ENCODE measurements around the gene ACKR4. TPM values are rescaled to one million over a fixed set of nuclear protein-coding genes. Genes with fewer than 3 reads are reported as not detected.
A peak's percentile ranks its signal among the peaks of the same experiment; 100 is the strongest.
"Not testable (repeated sequence)": the region's sequence is repeated elsewhere in the genome, so short reads cannot be mapped to it uniquely, and the experiment has no call there.

Gene ACKR4
- total and polyA plus RNA-seq, 7 experiments from 2014 or later, result 0.16 to 0.51 (median 0.19) TPM; not detected in 4

DNA sequence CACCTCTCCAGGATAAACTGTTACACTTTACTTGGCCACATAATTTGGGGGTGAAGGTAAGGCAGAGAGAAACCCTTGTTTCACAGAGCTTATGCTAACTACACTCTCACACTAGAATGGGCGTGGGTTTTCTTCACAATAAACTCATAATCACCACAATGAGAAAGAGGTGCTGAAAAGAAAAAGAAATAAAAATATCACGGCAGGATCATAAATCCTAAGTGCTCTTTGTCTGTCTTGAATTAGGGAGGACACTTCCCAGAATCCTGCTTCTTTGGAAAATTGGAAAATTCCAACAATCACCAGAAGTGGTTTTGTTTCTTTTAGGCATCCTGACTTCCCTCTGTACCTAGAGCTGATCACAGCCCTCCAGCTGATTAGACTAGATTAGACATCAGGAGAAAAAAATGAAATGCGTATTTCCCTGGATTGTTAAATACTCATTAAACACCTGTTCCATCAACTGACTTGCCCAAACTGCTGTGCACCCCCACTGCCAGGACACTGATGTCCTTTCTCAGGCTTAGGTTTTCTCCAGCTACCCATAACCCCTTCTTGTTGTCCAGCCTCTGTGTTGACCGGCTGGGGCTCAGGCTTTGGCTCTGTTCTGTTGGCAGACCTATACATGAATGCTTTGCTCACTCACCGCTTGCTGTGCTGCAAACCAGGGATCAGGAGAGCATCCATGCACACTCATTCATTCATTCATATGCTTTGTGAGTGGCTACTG is 41.6 kb upstream of the ACKR4 start:
- CTCF ChIA-PET, result no interaction called here
- H3K9me3 Mint-ChIP-seq, result no peaks in the 10 kb centered on the region
- H3K27me3 Mint-ChIP-seq, result no peaks in the 10 kb centered on the region
- H3K4me3 Mint-ChIP-seq, result no peak overlapping the region
- ATAC-seq (no peak), DNase-seq (no peak)
- peaks cover under 1 to 6% (median 6%) of the 10 kb centered on the region in 7 donors for H3K4me1 Mint-ChIP-seq
- Histone ChIP-seq H3K27me3 (ENCODE audit: control insufficient read depth in 2 of 2, insufficient read depth in 2 of 2, low read length in 2 of 2) (no peaks in the 10 kb centered on the region), H3K9me3 (ENCODE audit: control insufficient read depth in 2 of 3, low read length in 3 of 3) (no peaks in the 10 kb centered on the region), H3K4me3 (ENCODE audit: low read length) (no peak overlapping the region), H3K36me3 (ENCODE audit: control insufficient read depth in 2 of 3, insufficient read depth in 3 of 3, low read length in 3 of 3) (peaks cover 0 to 3% (median 0%) of the 10 kb centered on the region in 3 experiments), H3K27ac (ENCODE audit: low read depth, low read length) (no peak overlapping the region), H3K4me1 (ENCODE audit: control insufficient read depth in 2 of 2, insufficient read depth in 2 of 2, low read length in 2 of 2) (no peaks in the 10 kb centered on the region)
- intact Hi-C loops (cut with micrococcal nuclease), result no loop called here
- peak overlapping the region in 2 of 9 donors; percentile 5 to 68 for H3K27ac Mint-ChIP-seq
- H3K36me3 Mint-ChIP-seq, result peaks cover 0 to 37% (median 3%) of the 10 kb centered on the region in 5 donors
- POLR2A ChIA-PET, result no interaction called here

DNA sequence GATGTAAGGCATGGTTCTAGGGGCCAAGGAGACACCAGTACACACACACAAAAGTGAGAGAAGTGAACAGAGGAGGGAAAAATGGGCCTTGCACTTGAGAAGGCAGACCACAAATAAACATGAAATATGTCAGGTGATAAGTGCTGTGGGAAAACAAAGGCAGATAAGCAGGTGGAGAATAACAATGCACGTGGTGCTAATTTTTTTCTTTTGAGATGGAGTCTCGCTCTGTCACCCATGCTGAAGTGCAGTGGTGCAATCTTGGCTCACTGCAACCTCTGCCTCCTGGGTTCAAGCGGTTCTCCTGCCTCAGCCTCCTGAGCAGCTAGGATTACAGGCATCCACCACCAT is 41.1 kb upstream of the ACKR4 start:
- H3K36me3 ChIP-seq (ENCODE audit: control insufficient read depth in 2 of 3, insufficient read depth in 3 of 3, low read length in 3 of 3); CTCF ChIA-PET; H3K4me3 Mint-ChIP-seq: not testable (repeated sequence)

GRCh38 chr3:132556508-132557159 is 40.4 kb upstream of the ACKR4 start:
- CTCF ChIA-PET, result no interaction called here
- POLR2A ChIA-PET, result no interaction called here
- Histone ChIP-seq H3K27me3 (ENCODE audit: control insufficient read depth in 2 of 2, insufficient read depth in 2 of 2, low read length in 2 of 2) (no peaks in the 10 kb centered on the region), H3K9me3 (ENCODE audit: control insufficient read depth in 2 of 3, low read length in 3 of 3) (no peaks in the 10 kb centered on the region), H3K36me3 (ENCODE audit: control insufficient read depth in 2 of 3, insufficient read depth in 3 of 3, low read length in 3 of 3) (peaks cover 0 to 9% (median 0%) of the 10 kb centered on the region in 3 experiments), H3K27ac (ENCODE audit: low read depth, low read length) (no peak overlapping the region), H3K4me1 (ENCODE audit: control insufficient read depth in 2 of 2, insufficient read depth in 2 of 2, low read length in 2 of 2) (no peaks in the 10 kb centered on the region), H3K4me3 (ENCODE audit: low read length) (no peak overlapping the region)
- ATAC-seq (no peak), DNase-seq (no peak)
- Mint-ChIP-seq H3K4me3 (no peak overlapping the region), H3K36me3 (peaks cover 0 to 44% (median 7%) of the 10 kb centered on the region in 5 donors), H3K9me3 (no peaks in the 10 kb centered on the region), H3K27me3 (no peaks in the 10 kb centered on the region), H3K4me1 (no peaks in the 10 kb centered on the region), H3K27ac (peak overlapping the region in 1 of 9 donors; percentile 28)
- intact Hi-C loops (cut with micrococcal nuclease), result no loop called here

More for the DNA sequence above, 41.1 kb upstream of the ACKR4 start:
- H3K27ac ChIP-seq (ENCODE audit: low read depth, low read length); H3K9me3 ChIP-seq (ENCODE audit: control insufficient read depth in 2 of 3, low read length in 3 of 3); H3K4me1 Mint-ChIP-seq; H3K9me3 Mint-ChIP-seq; H3K4me1 ChIP-seq (ENCODE audit: control insufficient read depth in 2 of 2, insufficient read depth in 2 of 2, low read length in 2 of 2); H3K27me3 Mint-ChIP-seq; ATAC-seq; DNase-seq; H3K4me3 ChIP-seq (ENCODE audit: low read length); intact Hi-C loops (cut with micrococcal nuclease); H3K27me3 ChIP-seq (ENCODE audit: control insufficient read depth in 2 of 2, insufficient read depth in 2 of 2, low read length in 2 of 2); POLR2A ChIA-PET: not testable (repeated sequence)
- peak overlapping the region in 1 of 9 donors; percentile 68 for H3K27ac Mint-ChIP-seq
- peaks cover 0 to 42% (median 7%) of the 10 kb centered on the region in 5 donors for H3K36me3 Mint-ChIP-seq

DNA sequence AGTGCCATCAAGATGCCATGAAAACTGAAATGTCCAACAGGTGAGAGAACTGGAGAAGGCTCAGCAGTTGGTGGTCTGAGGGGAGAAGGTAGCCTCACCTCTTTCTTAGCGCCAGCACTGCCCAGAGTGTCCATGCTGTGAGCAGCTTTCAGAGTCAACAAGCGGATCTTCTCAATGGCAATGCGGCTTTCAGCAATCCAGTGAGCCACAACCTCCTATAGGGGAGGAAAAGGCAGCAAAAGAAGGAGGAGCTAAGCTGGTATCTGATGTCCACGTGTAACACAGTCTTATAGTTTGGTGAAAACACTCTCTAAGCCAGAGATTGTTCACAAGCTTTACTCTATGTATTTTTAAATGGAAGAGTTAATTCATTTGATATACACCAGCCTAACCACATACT is 36.1 kb upstream of the ACKR4 start:
- no peaks in the 10 kb centered on the region for H3K27me3 Mint-ChIP-seq
- ChIA-PET POLR2A (no interaction called here), CTCF (no interaction called here)
- Histone ChIP-seq H3K4me3 (ENCODE audit: low read length) (no peak overlapping the region), H3K27me3 (ENCODE audit: control insufficient read depth in 2 of 2, insufficient read depth in 2 of 2, low read length in 2 of 2) (no peaks in the 10 kb centered on the region), H3K27ac (ENCODE audit: low read depth, low read length) (no peak overlapping the region), H3K36me3 (ENCODE audit: control insufficient read depth in 2 of 3, insufficient read depth in 3 of 3, low read length in 3 of 3) (peaks cover 0 to 9% (median 0%) of the 10 kb centered on the region in 3 experiments), H3K4me1 (ENCODE audit: control insufficient read depth in 2 of 2, insufficient read depth in 2 of 2, low read length in 2 of 2) (no peaks in the 10 kb centered on the region), H3K9me3 (ENCODE audit: control insufficient read depth in 2 of 3, low read length in 3 of 3) (no peaks in the 10 kb centered on the region)
- H3K9me3 Mint-ChIP-seq, result peaks cover 0 to 4% (median 0%) of the 10 kb centered on the region in 11 donors
- no peak overlapping the region for H3K4me3 Mint-ChIP-seq
- peaks cover 10 to 73% (median 30%) of the 10 kb centered on the region in 5 donors for H3K36me3 Mint-ChIP-seq
- H3K4me1 Mint-ChIP-seq, result no peaks in the 10 kb centered on the region
- ATAC-seq, result no peak
- intact Hi-C loops (cut with micrococcal nuclease), result no loop called here
- DNase-seq, result no peak
- no peak overlapping the region for H3K27ac Mint-ChIP-seq

DNA sequence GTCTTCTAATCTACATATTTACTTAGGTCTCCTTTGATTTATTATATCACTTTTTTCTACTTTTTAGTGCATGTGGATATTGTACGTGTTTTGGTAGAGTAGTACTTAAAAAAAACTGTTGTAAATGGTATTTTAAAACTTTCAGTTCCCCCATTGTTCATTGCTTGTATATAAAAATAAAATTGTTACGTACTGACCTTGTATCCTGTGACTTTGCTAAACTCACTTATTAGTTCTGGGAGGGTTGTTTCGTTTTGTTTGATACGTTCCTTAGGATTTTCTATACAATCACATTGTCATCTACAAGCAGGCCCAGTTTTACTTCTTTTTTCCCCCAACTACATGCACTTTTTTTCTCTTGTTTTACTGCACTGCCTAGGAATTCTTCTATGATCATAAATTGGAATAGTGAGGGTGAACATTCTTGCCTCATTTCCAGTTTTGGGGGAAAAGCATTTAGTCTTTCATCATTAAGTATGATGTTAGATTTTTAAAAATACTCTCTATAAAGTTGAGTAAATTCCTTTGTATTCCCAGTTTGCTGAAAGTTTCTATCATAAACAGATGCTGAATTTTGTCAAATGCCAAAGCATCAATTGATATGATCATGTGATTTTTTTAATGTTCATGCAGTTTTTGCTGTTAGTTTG is 33.5 kb upstream of the ACKR4 start:
- POLR2A ChIA-PET, result no interaction called here
- H3K9me3 Mint-ChIP-seq, result peaks cover 0 to 4% (median 0%) of the 10 kb centered on the region in 11 donors
- ATAC-seq (no peak), DNase-seq (no peak)
- intact Hi-C loops (cut with micrococcal nuclease), result no loop called here
- H3K36me3 Mint-ChIP-seq, result peaks cover 10 to 73% (median 30%) of the 10 kb centered on the region in 5 donors
- H3K4me3 Mint-ChIP-seq, result no peak overlapping the region
- Histone ChIP-seq H3K27me3 (ENCODE audit: control insufficient read depth in 2 of 2, insufficient read depth in 2 of 2, low read length in 2 of 2) (no peaks in the 10 kb centered on the region), H3K27ac (ENCODE audit: low read depth, low read length) (no peak overlapping the region), H3K4me3 (ENCODE audit: low read length) (no peak overlapping the region), H3K9me3 (ENCODE audit: control insufficient read depth in 2 of 3, low read length in 3 of 3) (no peaks in the 10 kb centered on the region), H3K4me1 (ENCODE audit: control insufficient read depth in 2 of 2, insufficient read depth in 2 of 2, low read length in 2 of 2) (no peaks in the 10 kb centered on the region), H3K36me3 (ENCODE audit: control insufficient read depth in 2 of 3, insufficient read depth in 3 of 3, low read length in 3 of 3) (peaks cover 0 to 9% (median 0%) of the 10 kb centered on the region in 3 experiments)
- no peaks in the 10 kb centered on the region for H3K27me3 Mint-ChIP-seq
- H3K27ac Mint-ChIP-seq, result no peak overlapping the region
- CTCF ChIA-PET, result no interaction called here
- H3K4me1 Mint-ChIP-seq, result no peaks in the 10 kb centered on the region

GRCh38 chr3:132564070-132564465 is 33.0 kb upstream of the ACKR4 start:
- no peaks in the 10 kb centered on the region for H3K27me3 Mint-ChIP-seq
- no peaks in the 10 kb centered on the region for H3K27me3 ChIP-seq (ENCODE audit: control insufficient read depth in 2 of 2, insufficient read depth in 2 of 2, low read length in 2 of 2)
- no peak overlapping the region for H3K27ac ChIP-seq (ENCODE audit: low read depth, low read length)
- peaks cover 0 to 4% (median 0%) of the 10 kb centered on the region in 11 donors for H3K9me3 Mint-ChIP-seq
- no peaks in the 10 kb centered on the region for H3K9me3 ChIP-seq (ENCODE audit: control insufficient read depth in 2 of 3, low read length in 3 of 3)
- no peak overlapping the region for H3K4me3 ChIP-seq (ENCODE audit: low read length)
- DNase-seq, result no peak
- H3K4me1 Mint-ChIP-seq, result peaks cover 0 to 1% (median 0%) of the 10 kb centered on the region in 7 donors
- CTCF ChIA-PET, result no interaction called here
- POLR2A ChIA-PET, result no interaction called here
- no peak overlapping the region for H3K27ac Mint-ChIP-seq
- H3K36me3 ChIP-seq (ENCODE audit: control insufficient read depth in 2 of 3, insufficient read depth in 3 of 3, low read length in 3 of 3), result peaks cover 0 to 9% (median 0%) of the 10 kb centered on the region in 3 experiments
- no peaks in the 10 kb centered on the region for H3K4me1 ChIP-seq (ENCODE audit: control insufficient read depth in 2 of 2, insufficient read depth in 2 of 2, low read length in 2 of 2)
- peaks cover 13 to 70% (median 30%) of the 10 kb centered on the region in 5 donors for H3K36me3 Mint-ChIP-seq
- intact Hi-C loops (cut with micrococcal nuclease), result no loop called here
- no peak for ATAC-seq
- no peak overlapping the region for H3K4me3 Mint-ChIP-seq
